ENCODE data around the gene ADAMTS9.

Gene ADAMTS9

DNA sequence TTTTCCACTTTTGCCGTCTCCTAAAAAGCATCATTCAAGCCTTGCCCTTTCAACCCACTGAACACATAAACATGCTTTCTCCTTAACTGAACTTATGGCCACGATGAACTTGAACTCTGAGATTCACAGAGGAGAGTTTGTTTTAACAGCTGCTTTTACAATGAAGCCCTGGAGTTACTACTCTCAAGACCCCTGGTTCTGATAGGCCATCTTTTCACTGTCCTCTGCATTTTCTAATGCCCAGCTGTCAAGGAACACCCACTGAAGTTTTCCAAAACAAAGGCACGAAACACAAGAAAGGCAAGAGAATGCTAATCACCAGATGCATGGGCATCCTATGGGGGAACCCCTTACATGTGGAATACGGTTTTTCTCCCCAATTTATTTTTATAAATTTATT is 100.8 kb downstream of the ADAMTS9 start:
- TF ChIP-seq CTCF (IDR thresholded peaks at IDR 0.05; ENCODE audit: insufficient read depth, low read length, missing control alignments) = no peak
- ChIA-PET POLR2A (no interaction called here), CTCF (interaction anchor here (0.9 kb wide), 1 partner anchor 54 kb away, joined by 3 read pairs; no protein-coding TSS in a partner anchor)
- DNase-seq (ENCODE audit: low read depth, low spot score) = no peak
- H3K4me3 ChIP-seq (ENCODE audit: low read depth, low read length) = no peak overlapping the region

GRCh38 chr3:64584179-64584578 is 103.6 kb downstream of the ADAMTS9 start:
- ChIA-PET CTCF (interaction anchor here (1.1 kb wide), 1 partner anchor 54 kb away, joined by 3 read pairs; no protein-coding TSS in a partner anchor), POLR2A (no interaction called here)
- H3K4me3 ChIP-seq (ENCODE audit: low read depth, low read length) = no peak overlapping the region
- TF ChIP-seq CTCF (IDR thresholded peaks at IDR 0.05; ENCODE audit: insufficient read depth, low read length, missing control alignments) = no peak
- no peak for DNase-seq (ENCODE audit: low read depth, low spot score)

- ChIA-PET POLR2A (no interaction called here), CTCF (no interaction called here)
- no peak overlapping the region for H3K4me3 ChIP-seq (ENCODE audit: low read depth, low read length)
- no peak for TF ChIP-seq CTCF (IDR thresholded peaks at IDR 0.05; ENCODE audit: insufficient read depth, low read length, missing control alignments)
- no peak for DNase-seq (ENCODE audit: low read depth, low spot score)
Measured at GRCh38 chr3:64578797-64579196, 109.0 kb downstream of the ADAMTS9 start.

GRCh38 chr3:64578062-64578770 is 109.6 kb downstream of the ADAMTS9 start:
- H3K4me3 ChIP-seq (ENCODE audit: low read depth, low read length) = no peak overlapping the region
- DNase-seq (ENCODE audit: low read depth, low spot score) = no peak
- POLR2A ChIA-PET = no interaction called here
- TF ChIP-seq CTCF (IDR thresholded peaks at IDR 0.05; ENCODE audit: insufficient read depth, low read length, missing control alignments) = no peak
- CTCF ChIA-PET = no interaction called here

DNA sequence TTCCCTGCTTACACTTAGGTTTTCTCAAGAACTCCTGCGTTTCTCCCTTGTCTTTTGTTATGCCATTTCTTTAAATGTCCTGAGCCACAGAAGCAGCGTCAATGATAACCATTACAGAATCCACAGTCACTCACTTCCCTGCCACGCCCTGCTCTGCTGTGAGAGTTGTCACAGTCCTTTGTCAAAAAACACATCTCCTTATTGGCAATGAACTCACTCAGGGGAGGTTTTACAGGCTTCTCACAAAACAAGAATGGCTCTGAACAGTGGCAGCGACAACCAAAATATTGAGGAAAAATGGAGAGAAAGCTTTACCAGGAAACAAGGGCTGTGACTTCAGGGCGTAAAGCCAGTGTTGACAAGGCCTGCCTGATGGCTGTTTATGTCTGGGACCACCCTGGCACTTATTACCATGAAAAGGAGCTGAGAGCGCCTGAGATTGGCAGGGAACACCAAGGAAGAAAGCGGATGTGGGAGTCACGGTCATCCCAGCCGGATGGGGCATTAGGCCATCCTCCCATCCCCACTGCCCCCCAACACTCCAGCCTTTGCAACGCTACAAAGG is 111.5 kb downstream of the ADAMTS9 start:
- ChIA-PET POLR2A (no interaction called here), CTCF (interaction anchor here (2.1 kb wide), 1 partner anchor 46 kb away, joined by 7 read pairs; no protein-coding TSS in a partner anchor)
- H3K4me3 ChIP-seq (ENCODE audit: low read depth, low read length) = no peak overlapping the region
- DNase-seq (ENCODE audit: low read depth, low spot score) = no peak
- no peak for TF ChIP-seq CTCF (IDR thresholded peaks at IDR 0.05; ENCODE audit: insufficient read depth, low read length, missing control alignments)

- ChIA-PET POLR2A (no interaction called here), CTCF (interaction anchor here (2.1 kb wide), 1 partner anchor 45 kb away, joined by 7 read pairs; no protein-coding TSS in a partner anchor)
- DNase-seq (ENCODE audit: low read depth, low spot score) = no peak
- peak; percentile 48 for TF ChIP-seq CTCF (IDR thresholded peaks at IDR 0.05; ENCODE audit: insufficient read depth, low read length, missing control alignments)
- no peak overlapping the region for H3K4me3 ChIP-seq (ENCODE audit: low read depth, low read length)
Measured at GRCh38 chr3:64575211-64575844, 112.5 kb downstream of the ADAMTS9 start.

All from AG04449 (cell line).